ENCODE measurements around the gene SEL1L2. TPM values are rescaled to one million over a fixed set of nuclear protein-coding genes. Genes with fewer than 3 reads are reported as not detected.
"Not testable (repeated sequence)": the region's sequence is repeated elsewhere in the genome, so short reads cannot be mapped to it uniquely, and the experiment has no call there.

SEL1L2 gene, protein sequence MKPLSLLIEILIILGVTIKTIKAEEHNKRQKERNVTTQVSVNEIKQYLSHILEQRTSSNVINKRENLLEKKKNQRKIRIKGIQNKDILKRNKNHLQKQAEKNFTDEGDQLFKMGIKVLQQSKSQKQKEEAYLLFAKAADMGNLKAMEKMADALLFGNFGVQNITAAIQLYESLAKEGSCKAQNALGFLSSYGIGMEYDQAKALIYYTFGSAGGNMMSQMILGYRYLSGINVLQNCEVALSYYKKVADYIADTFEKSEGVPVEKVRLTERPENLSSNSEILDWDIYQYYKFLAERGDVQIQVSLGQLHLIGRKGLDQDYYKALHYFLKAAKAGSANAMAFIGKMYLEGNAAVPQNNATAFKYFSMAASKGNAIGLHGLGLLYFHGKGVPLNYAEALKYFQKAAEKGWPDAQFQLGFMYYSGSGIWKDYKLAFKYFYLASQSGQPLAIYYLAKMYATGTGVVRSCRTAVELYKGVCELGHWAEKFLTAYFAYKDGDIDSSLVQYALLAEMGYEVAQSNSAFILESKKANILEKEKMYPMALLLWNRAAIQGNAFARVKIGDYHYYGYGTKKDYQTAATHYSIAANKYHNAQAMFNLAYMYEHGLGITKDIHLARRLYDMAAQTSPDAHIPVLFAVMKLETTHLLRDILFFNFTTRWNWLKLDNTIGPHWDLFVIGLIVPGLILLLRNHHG
- 1.9 TPM for total RNA-seq
- polyA plus RNA-seq, result 0.38 TPM

GRCh38 chr20:13990465-13990864 lies at the start of gene SEL1L2:
Gene SEL1L2, minus strand, starts transcription at chr20:13990614. Its CDS starts 80 bp downstream, at chr20:13990534.
- 46% methylated on average over 5 of the region's 5 CpGs for WGBS
- no peaks in the 10 kb centered on the region for H3K4me1 ChIP-seq (ENCODE audit: insufficient read depth)
- H3K4me3 ChIP-seq (ENCODE audit: low read depth, low read length), result no peak within 1 kb of the TSS
- no peak for DNase-seq (ENCODE audit: extremely low spot score)
- H3K27ac ChIP-seq (ENCODE audit: low read depth), result no peak within 1 kb of the TSS
- H3K36me3 ChIP-seq (ENCODE audit: insufficient read depth), result no peaks in the 10 kb centered on the region

DNA sequence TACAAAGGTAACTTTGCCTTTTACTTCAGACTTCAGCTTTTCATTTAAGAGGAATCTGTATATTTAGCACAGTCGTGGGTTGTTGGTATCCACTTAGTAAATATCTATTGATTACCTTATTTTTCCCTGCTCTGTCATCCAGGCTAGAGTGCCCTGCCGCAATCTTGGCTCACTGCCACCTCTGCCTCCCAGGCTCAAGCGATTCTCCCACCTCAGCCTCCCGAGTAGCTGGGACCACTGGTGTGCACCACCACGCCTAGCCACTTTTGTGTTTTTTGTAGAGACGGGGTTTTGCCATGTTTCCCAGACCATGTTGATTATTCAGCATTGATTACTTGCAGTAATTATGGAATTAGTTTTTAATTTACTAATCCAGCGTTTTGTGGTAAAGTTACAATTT lies 46.2 kb upstream of the SEL1L2 start:
- H3K4me3 ChIP-seq (ENCODE audit: low read depth, low read length), result no peak overlapping the region
- 96% methylated on average over 7 of the region's 7 CpGs for WGBS
- H3K27ac ChIP-seq (ENCODE audit: low read depth), result no peak overlapping the region
- no peaks in the 10 kb centered on the region for H3K4me1 ChIP-seq (ENCODE audit: insufficient read depth)
- no peak for DNase-seq (ENCODE audit: extremely low spot score)
- H3K36me3 ChIP-seq (ENCODE audit: insufficient read depth), result no peaks in the 10 kb centered on the region

GRCh38 chr20:14033310-14033709 lies 42.9 kb upstream of the SEL1L2 start:
- Histone ChIP-seq H3K4me3 (ENCODE audit: low read depth, low read length) (no peak overlapping the region), H3K27ac (ENCODE audit: low read depth) (no peak overlapping the region), H3K36me3 (ENCODE audit: insufficient read depth) (no peaks in the 10 kb centered on the region), H3K4me1 (ENCODE audit: insufficient read depth) (no peaks in the 10 kb centered on the region)
- no peak for DNase-seq (ENCODE audit: extremely low spot score)
- 77% methylated on average over 1 of the region's 1 CpG for WGBS

DNA sequence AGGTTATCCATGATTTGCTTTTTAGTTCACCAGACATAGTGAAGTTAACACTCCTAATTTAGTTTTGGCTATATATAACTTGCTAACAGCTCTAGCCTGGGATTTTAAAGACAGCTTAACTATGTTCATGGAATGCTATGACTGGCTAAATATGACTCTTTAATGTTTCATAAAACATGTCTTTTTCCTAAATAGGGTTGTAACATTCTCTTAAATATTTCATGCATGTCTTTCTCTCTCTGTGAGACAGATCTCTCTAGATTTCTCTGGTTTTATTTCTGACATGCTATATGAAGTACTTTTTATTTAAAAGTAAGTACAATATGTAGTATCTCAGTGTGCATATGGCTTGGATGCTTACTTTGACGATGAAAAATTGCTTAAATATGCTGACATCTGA lies 40.6 kb upstream of the SEL1L2 start:
- Histone ChIP-seq H3K4me3 (ENCODE audit: low read depth, low read length) (no peak overlapping the region), H3K27ac (ENCODE audit: low read depth) (no peak overlapping the region), H3K36me3 (ENCODE audit: insufficient read depth) (no peaks in the 10 kb centered on the region), H3K4me1 (ENCODE audit: insufficient read depth) (no peaks in the 10 kb centered on the region)
- DNase-seq (ENCODE audit: extremely low spot score), result no peak
- 77% methylated on average over 1 of the region's 1 CpG for WGBS

DNA sequence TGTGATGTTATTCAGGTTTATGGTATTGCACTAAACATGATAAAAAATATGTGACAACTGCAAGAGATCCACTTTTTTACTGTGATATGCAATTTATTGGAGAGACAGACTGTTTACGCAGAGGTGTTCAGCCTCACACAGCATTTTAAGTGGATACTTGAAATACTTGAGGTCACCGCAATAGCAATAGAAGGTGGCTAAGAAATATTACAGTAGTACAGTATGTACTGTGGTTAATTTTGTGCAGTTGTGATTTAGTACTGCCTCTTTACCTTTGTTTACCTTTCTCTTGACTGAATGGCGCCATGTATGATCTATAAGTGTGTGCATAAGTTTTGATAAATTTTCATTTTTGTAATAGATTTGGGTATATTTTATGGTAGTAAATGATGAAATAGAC lies 22.3 kb upstream of the SEL1L2 start:
- no peaks in the 10 kb centered on the region for H3K36me3 ChIP-seq (ENCODE audit: insufficient read depth)
- no peaks in the 10 kb centered on the region for H3K4me1 ChIP-seq (ENCODE audit: insufficient read depth)
- 98% methylated on average over 3 of the region's 3 CpGs for WGBS
- no peak overlapping the region for H3K27ac ChIP-seq (ENCODE audit: low read depth)
- no peak for DNase-seq (ENCODE audit: extremely low spot score)
- no peak overlapping the region for H3K4me3 ChIP-seq (ENCODE audit: low read depth, low read length)

DNA sequence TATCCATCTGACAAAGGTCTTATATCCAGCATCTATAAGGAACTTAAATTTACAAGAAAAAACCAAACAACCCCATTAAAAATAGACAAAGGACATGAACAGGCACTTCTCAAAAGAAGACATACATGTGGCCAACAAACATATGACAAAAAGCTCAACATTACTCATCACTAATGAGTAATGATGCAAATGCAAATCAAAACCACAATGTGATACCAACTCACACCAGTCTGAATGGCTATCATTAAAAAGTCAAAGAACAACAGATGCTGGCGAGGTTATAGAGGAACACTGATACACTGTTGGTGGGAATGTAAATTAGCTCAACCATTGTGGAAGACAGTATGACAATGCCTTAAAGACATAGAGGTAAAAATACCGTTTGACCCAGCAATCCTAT lies 18.8 kb upstream of the SEL1L2 start:
- Histone ChIP-seq H3K4me3 (ENCODE audit: low read depth, low read length) (no peak overlapping the region), H3K4me1 (ENCODE audit: insufficient read depth) (no peaks in the 10 kb centered on the region), H3K36me3 (ENCODE audit: insufficient read depth) (no peaks in the 10 kb centered on the region), H3K27ac (ENCODE audit: low read depth) (no peak overlapping the region)
- WGBS, result 63% methylated on average over 2 of the region's 2 CpGs
- no peak for DNase-seq (ENCODE audit: extremely low spot score)

DNA sequence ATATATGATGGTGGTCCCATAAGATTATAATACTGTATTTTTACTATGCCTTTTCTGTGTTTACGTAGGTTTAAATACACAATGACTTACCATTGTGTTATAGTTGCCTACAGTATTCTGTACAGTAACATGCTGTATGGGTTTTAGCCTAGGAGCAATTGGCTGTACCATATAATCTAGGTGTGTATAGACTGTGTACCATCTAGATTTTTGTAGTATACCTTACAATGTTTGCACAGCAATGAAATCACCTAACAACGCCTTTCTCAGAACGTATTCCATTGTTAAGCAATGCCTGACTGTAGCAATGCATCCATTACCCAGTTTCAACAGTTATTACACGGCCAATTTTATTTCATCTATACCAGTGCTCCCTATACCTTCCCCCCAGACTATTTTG lies 15.6 kb upstream of the SEL1L2 start:
- DNase-seq (ENCODE audit: extremely low spot score), result no peak
- WGBS, result 98% methylated on average over 4 of the region's 4 CpGs
- Histone ChIP-seq H3K27ac (ENCODE audit: low read depth) (no peak overlapping the region), H3K4me3 (ENCODE audit: low read depth, low read length) (no peak overlapping the region), H3K36me3 (ENCODE audit: insufficient read depth) (no peaks in the 10 kb centered on the region), H3K4me1 (ENCODE audit: insufficient read depth) (no peaks in the 10 kb centered on the region)

- 94% methylated on average over 1 of the region's 1 CpG for WGBS
- no peak for DNase-seq (ENCODE audit: extremely low spot score)
- H3K4me1 ChIP-seq (ENCODE audit: insufficient read depth), result no peaks in the 10 kb centered on the region
- no peak overlapping the region for H3K27ac ChIP-seq (ENCODE audit: low read depth)
- H3K4me3 ChIP-seq (ENCODE audit: low read depth, low read length), result no peak overlapping the region
- H3K36me3 ChIP-seq (ENCODE audit: insufficient read depth), result no peaks in the 10 kb centered on the region
These were observed 10.5 kb upstream of the SEL1L2 start for GRCh38 chr20:14000917-14001316.

DNA sequence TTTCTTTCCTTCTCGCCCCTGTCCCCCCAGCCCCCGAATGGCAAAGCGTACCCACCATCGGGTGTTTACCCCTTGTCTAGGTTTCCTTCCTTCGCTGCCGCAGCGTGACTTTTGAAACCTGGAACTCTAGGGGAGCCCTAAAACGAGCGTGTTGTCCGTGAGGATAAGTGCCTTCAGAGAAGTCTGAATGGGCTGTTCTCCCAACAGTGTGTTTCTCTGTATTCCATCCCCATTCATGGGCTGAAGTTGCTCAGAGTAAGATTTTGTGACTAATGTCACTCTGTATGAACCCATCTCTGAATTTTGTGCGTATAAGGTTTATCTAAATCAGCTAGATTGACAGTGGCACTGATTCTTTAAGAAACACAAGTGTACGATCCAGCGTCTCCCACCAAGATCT lies 5.9 kb upstream of the SEL1L2 start:
- Histone ChIP-seq H3K27ac (ENCODE audit: low read depth) (no peak overlapping the region), H3K36me3 (ENCODE audit: insufficient read depth) (no peaks in the 10 kb centered on the region), H3K4me1 (ENCODE audit: insufficient read depth) (no peaks in the 10 kb centered on the region), H3K4me3 (ENCODE audit: low read depth, low read length) (peak overlapping the region; percentile 88)
- no peak for DNase-seq (ENCODE audit: extremely low spot score)
- WGBS, result 5% methylated on average over 13 of the region's 13 CpGs

GRCh38 chr20:13995841-13996240 lies 5.4 kb upstream of the SEL1L2 start:
- H3K4me1 ChIP-seq (ENCODE audit: insufficient read depth), result no peaks in the 10 kb centered on the region
- under 1% methylated on average over 52 of the region's 52 CpGs for WGBS
- H3K36me3 ChIP-seq (ENCODE audit: insufficient read depth), result no peaks in the 10 kb centered on the region
- peak overlapping the region; percentile 88 for H3K4me3 ChIP-seq (ENCODE audit: low read depth, low read length)
- H3K27ac ChIP-seq (ENCODE audit: low read depth), result peak overlapping the region; percentile 71
- no peak for DNase-seq (ENCODE audit: extremely low spot score)

GRCh38 chr20:13995086-13995665 lies 4.8 kb upstream of the SEL1L2 start, which contains the start of gene MACROD2:
Gene MACROD2, plus strand, starts transcription at chr20:13995516.
- no peaks in the 10 kb centered on the region for H3K36me3 ChIP-seq (ENCODE audit: insufficient read depth)
- 2% methylated on average over 61 of the region's 61 CpGs for WGBS
- peak; percentile 80 for DNase-seq (ENCODE audit: extremely low spot score)
- H3K4me3 ChIP-seq (ENCODE audit: low read depth, low read length), result peak within 1 kb of the TSS; percentile 88
- no peaks in the 10 kb centered on the region for H3K4me1 ChIP-seq (ENCODE audit: insufficient read depth)
- H3K27ac ChIP-seq (ENCODE audit: low read depth), result peak within 1 kb of the TSS; percentile 71

DNA sequence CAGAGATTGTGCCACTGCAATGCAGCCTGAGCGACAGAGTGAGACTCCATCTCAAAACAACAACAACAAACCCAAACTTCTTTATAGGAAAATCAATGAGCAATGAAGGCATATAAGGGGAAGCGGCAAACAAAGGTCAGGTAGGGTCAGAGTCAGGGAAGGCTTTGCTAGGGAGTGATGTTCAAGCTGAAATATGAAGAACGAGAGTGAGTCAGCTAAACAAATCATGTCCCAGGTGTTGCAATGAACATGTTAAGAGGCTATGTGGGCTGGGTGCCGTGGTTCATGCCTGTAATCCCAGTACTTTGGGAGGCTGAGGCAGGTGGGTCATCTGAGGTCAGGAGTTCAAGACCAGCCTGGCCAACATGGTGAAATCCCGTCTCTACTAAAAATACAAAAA lies 1.5 kb upstream of the SEL1L2 start:
- DNase-seq (ENCODE audit: extremely low spot score); H3K4me3 ChIP-seq (ENCODE audit: low read depth, low read length); H3K27ac ChIP-seq (ENCODE audit: low read depth); H3K4me1 ChIP-seq (ENCODE audit: insufficient read depth); H3K36me3 ChIP-seq (ENCODE audit: insufficient read depth): not testable (repeated sequence)
- 96% methylated on average over 5 of the region's 5 CpGs for WGBS

DNA sequence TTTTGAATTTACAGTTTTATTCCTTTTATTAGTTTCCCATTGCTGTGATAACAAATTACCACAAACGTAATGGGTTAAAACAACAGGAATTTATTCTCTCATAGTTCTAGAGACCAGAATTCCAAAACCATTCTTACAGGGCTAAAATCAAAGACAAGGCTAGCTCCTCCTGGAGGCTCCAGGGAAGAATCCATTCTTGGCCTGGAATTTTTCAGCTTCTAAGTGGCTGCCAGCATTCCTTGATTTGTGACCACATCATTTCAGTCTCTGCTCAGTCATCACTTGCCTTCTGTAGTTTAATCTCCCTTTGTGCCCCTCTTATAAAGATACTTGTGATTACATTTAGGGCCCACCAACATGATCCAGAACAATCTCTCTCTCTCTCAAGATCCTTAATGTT lies 897 bp upstream of the SEL1L2 start:
- no peak for DNase-seq (ENCODE audit: extremely low spot score)
- Histone ChIP-seq H3K36me3 (ENCODE audit: insufficient read depth) (no peaks in the 10 kb centered on the region), H3K27ac (ENCODE audit: low read depth) (no peak overlapping the region), H3K4me3 (ENCODE audit: low read depth, low read length) (no peak overlapping the region), H3K4me1 (ENCODE audit: insufficient read depth) (no peaks in the 10 kb centered on the region)
- WGBS, result 78% methylated on average over 1 of the region's 1 CpG

- DNase-seq (ENCODE audit: extremely low spot score), result no peak
- H3K4me1 ChIP-seq (ENCODE audit: insufficient read depth), result no peaks in the 10 kb centered on the region
- 76% methylated on average over 4 of the region's 4 CpGs for WGBS
- H3K27ac ChIP-seq (ENCODE audit: low read depth), result no peak overlapping the region
- no peaks in the 10 kb centered on the region for H3K36me3 ChIP-seq (ENCODE audit: insufficient read depth)
- no peak overlapping the region for H3K4me3 ChIP-seq (ENCODE audit: low read depth, low read length)
These were observed 6.2 kb downstream of the SEL1L2 start for GRCh38 chr20:13984211-13984610.
